HCT116 (cell line): ENCODE results near the gene FAM241A. TPM values are rescaled to one million over a fixed set of nuclear protein-coding genes. Genes with fewer than 3 reads are reported as not detected.

Source experiments
- ATAC-seq: fragments of 200-7000 bp; cut with Tn5 transposase; 2 replicates; pipeline ENCODE4 v1.9.1; 2020; ENCODE audit warnings: mild to moderate bottlenecking, moderate library complexity
- BruUV-seq: library from RNA; stranded (reverse); fragments of 400-500 nt; replicated peaks from 2 replicates; lab custom pipeline; 2021; lab: Mats Ljungman, UMichigan
- CTCF ChIA-PET: fragments of 300-600 bp; sonication (Branson Sonifier 250); formaldehyde crosslinking; loops from one replicate; lab custom pipeline; 2021; ENCODE audit warnings: antibody characterized with exemption; lab: Charles Lee
- POLR2A ChIA-PET: fragments of 300-600, 350-600 bp; sonication (Branson Sonifier 250); formaldehyde crosslinking; loops from one replicate; lab custom pipeline; 2021; ENCODE audit warnings: antibody characterized with exemption; lab: Charles Lee
- RAD21 ChIA-PET, 2 experiments: fragments of 300-600 bp; sonication (Branson Sonifier 250); formaldehyde crosslinking; loops; one replicate each; lab custom pipeline; 2023; ENCODE audit warnings: low total read pairs in 2 of 2; ENCODE audit not compliant: uncharacterized antibody in 2 of 2, unreplicated experiment in 2 of 2, low non-redundant PET in 1 of 2; lab: Charles Lee
- DNase-seq: peaks from one replicate; pipeline ENCODE4 v3.0.0-alpha.2; 2010; ENCODE audit warnings: low read depth, low spot score
- H2AFZ ChIP-seq: fragments of 200-600 bp; shearing (Covaris generic), sonication (generic); 2 replicates; pipeline ENCODE4 v1.6.1; 2017; ENCODE audit warnings: low read depth, mixed run types, mixed read lengths, antibody characterized with exemption, low read length; ENCODE audit not compliant: poor library complexity, severe bottlenecking
- H3K27ac ChIP-seq: 2 replicates; pipeline ENCODE4 v1.5.1; 2012; ENCODE audit warnings: low read depth, low read length
- H3K27me3 ChIP-seq: fragments of 200-600 bp; sonication (generic); 2 replicates; pipeline ENCODE4 v1.6.1; 2016; ENCODE audit warnings: mixed run types, low read length, mixed read lengths; ENCODE audit not compliant: insufficient read depth
- H3K36me3 ChIP-seq, 2 experiments: fragments of 200-500 bp in 1 of 2; fragments of 200-600 bp in 1 of 2; sonication (Bioruptor generic) in 1 of 2; sonication (generic) in 1 of 2; 2 replicates each; pipeline versions ENCODE4 v1.5.1 to v1.6.1; 2014 to 2016; ENCODE audit warnings: low read length in 2 of 2, inconsistent platforms in 1 of 2, mixed read lengths in 1 of 2, mixed run types in 1 of 2; ENCODE audit not compliant: insufficient read depth in 2 of 2, control insufficient read depth in 1 of 2
- H3K4me1 ChIP-seq, 2 experiments: fragments of 200-600 bp in 1 of 2; sonication (generic) in 1 of 2; 2 replicates each; pipeline versions ENCODE4 v1.5.1 to v1.6.1; 2012 to 2017; ENCODE audit warnings: low read length in 2 of 2, inconsistent platforms in 1 of 2, mild to moderate bottlenecking in 1 of 2, mixed read lengths in 1 of 2, mixed run types in 1 of 2, moderate library complexity in 1 of 2; ENCODE audit not compliant: insufficient read depth in 2 of 2, control insufficient read depth in 1 of 2
- H3K4me2 ChIP-seq: fragments of 200-600 bp; sonication (generic); 2 replicates; pipeline ENCODE4 v1.6.1; 2017; ENCODE audit warnings: mixed run types, low read length, mixed read lengths
- H3K4me3 ChIP-seq, 2 experiments: fragments of 200-600 bp in 1 of 2; sonication (generic) in 1 of 2; replicated peaks in 1 of 2; 2 replicates each; pipeline ENCODE4 v1.5.1; 2011 to 2016; ENCODE audit warnings: low read length in 2 of 2, control low read depth in 1 of 2, low read depth in 1 of 2, mild to moderate bottlenecking in 1 of 2, mixed read lengths in 1 of 2, mixed run types in 1 of 2
- H3K79me2 ChIP-seq: fragments of 200-600 bp; sonication (generic); 2 replicates; pipeline ENCODE4 v1.6.1; 2017; ENCODE audit warnings: mild to moderate bottlenecking, mixed run types, low read length, moderate library complexity, mixed read lengths; ENCODE audit not compliant: insufficient read depth
- H3K9ac ChIP-seq: fragments of 200-600 bp; sonication (generic); 2 replicates; pipeline ENCODE4 v1.6.1; 2016; ENCODE audit warnings: low read length, mixed read lengths
- H3K9me2 ChIP-seq: fragments of 200-600 bp; sonication (generic), shearing (Covaris generic); 2 replicates; pipeline ENCODE4 v1.6.1; 2017; ENCODE audit warnings: mixed run types, mild to moderate bottlenecking, moderate library complexity; ENCODE audit not compliant: insufficient read depth
- H3K9me3 ChIP-seq, 2 experiments: fragments of 200-500 bp in 1 of 2; fragments of 200-600 bp in 1 of 2; sonication (Bioruptor generic) in 1 of 2; sonication (generic) in 1 of 2; 2 replicates each; pipeline ENCODE4 v1.6.1; 2014 to 2017; ENCODE audit warnings: low read length in 2 of 2, mixed read lengths in 2 of 2, inconsistent platforms in 1 of 2, low read depth in 1 of 2, mild to moderate bottlenecking in 1 of 2, mixed run types in 1 of 2, moderate library complexity in 1 of 2; ENCODE audit not compliant: control insufficient read depth in 1 of 2, insufficient read depth in 1 of 2
- H4K20me1 ChIP-seq: fragments of 200-600 bp; sonication (generic), shearing (Covaris generic); 2 replicates; pipeline ENCODE4 v1.6.1; 2017; ENCODE audit warnings: mixed run types, mild to moderate bottlenecking, moderate library complexity; ENCODE audit not compliant: insufficient read depth
- CBX3 ChIP-seq: IDR thresholded peaks from 2 replicates; pipeline ENCODE4 v1.6.1; 2012; ENCODE audit warnings: low read depth
- CEBPB ChIP-seq: IDR thresholded peaks from 2 replicates; pipeline ENCODE4 v1.6.1; 2012; ENCODE audit warnings: low read depth
- EGR1 ChIP-seq: IDR thresholded peaks from 2 replicates; pipeline ENCODE4 v1.6.1; 2012; ENCODE audit warnings: low read depth
- ELF1 ChIP-seq: IDR thresholded peaks from 2 replicates; pipeline ENCODE4 v1.6.1; 2012; ENCODE audit warnings: low read depth, borderline replicate concordance
- EZH2 ChIP-seq: fragments of 200-600 bp; sonication (generic); IDR thresholded peaks from 2 replicates; pipeline ENCODE4 v1.6.1; 2017; ENCODE audit warnings: antibody characterized with exemption, mixed run types
- JUND ChIP-seq: IDR thresholded peaks from 2 replicates; pipeline ENCODE4 v1.6.1; 2012
- POLR2AphosphoS5 ChIP-seq: IDR thresholded peaks from 2 replicates; pipeline ENCODE4 v1.6.1; 2011; ENCODE audit warnings: mild to moderate bottlenecking, low read depth, low read length, moderate library complexity
- SIN3A ChIP-seq: IDR thresholded peaks from 2 replicates; pipeline ENCODE4 v1.6.1; 2012; ENCODE audit warnings: low read depth
- SP1 ChIP-seq: IDR thresholded peaks from 2 replicates; pipeline ENCODE4 v1.6.1; 2012; ENCODE audit warnings: low read depth
- ZBTB33 ChIP-seq: IDR thresholded peaks from 2 replicates; pipeline ENCODE4 v1.6.1; 2011; ENCODE audit warnings: mild to moderate bottlenecking, low read length, moderate library complexity; ENCODE audit not compliant: insufficient replicate concordance; ENCODE audit errors: extremely low read depth
- ZFX ChIP-seq: fragments of 450-650 bp; IDR thresholded peaks from 2 replicates; pipeline ENCODE4 v1.6.1; 2017
- intact Hi-C: fragments of 100-400 bp; cut with micrococcal nuclease; formaldehyde crosslinking; loops from 2 replicates; pipeline ENCODE4 v1.10.0; 2022
- total RNA-seq: library from RNA; stranded (reverse); gene quantifications from one replicate; pipeline ENCODE4 v1.2.1, GENCODE V29; 2021; ENCODE audit not compliant: unreplicated experiment
- TF ChIP-seq, protein P1 (sequence below), 3 experiments: fragments of 200-600 bp in 1 of 3; sonication (generic) in 1 of 3; IDR thresholded peaks in 2 of 3; conservative IDR thresholded peaks in 1 of 3; 2 replicates each; pipeline ENCODE4 v1.5.1; 2012 to 2017; ENCODE audit warnings: low read depth in 2 of 3, low read length in 2 of 3, antibody characterized with exemption in 1 of 3, borderline replicate concordance in 1 of 3, control low read depth in 1 of 3, mild to moderate bottlenecking in 1 of 3, mixed read lengths in 1 of 3, mixed run types in 1 of 3, moderate library complexity in 1 of 3; ENCODE audit not compliant: insufficient read depth in 1 of 3
- TF ChIP-seq, protein P2 (sequence below): IDR thresholded peaks from 2 replicates; pipeline ENCODE4 v1.6.1; 2012; ENCODE audit warnings: low read depth

Gene FAM241A
- total RNA-seq, 1 experiment from 2014 or later, result 4.5 TPM

GRCh38 chr4:112105201-112105969, 39.9 kb upstream of the FAM241A start:
- Histone ChIP-seq H3K4me3 (no peak overlapping the region), H3K9me3 (no peaks in the 10 kb centered on the region), H2AFZ (peak overlapping the region; percentile 39), H3K9me2 (no peaks in the 10 kb centered on the region), H3K36me3 (no peaks in the 10 kb centered on the region), H3K9ac (no peak overlapping the region), H3K27me3 (no peaks in the 10 kb centered on the region), H3K27ac (no peak overlapping the region), H3K4me2 (no peak overlapping the region), H3K4me1 (peaks cover 3 to 9% of the 10 kb centered on the region in 2 experiments; a peak in 3 of 4 replicates), H3K79me2 (no peaks in the 10 kb centered on the region), H4K20me1 (no peaks in the 10 kb centered on the region)
- no peak for TF ChIP-seq JUND
- TF ChIP-seq SP1, result no peak
- TF ChIP-seq, protein P1, sequence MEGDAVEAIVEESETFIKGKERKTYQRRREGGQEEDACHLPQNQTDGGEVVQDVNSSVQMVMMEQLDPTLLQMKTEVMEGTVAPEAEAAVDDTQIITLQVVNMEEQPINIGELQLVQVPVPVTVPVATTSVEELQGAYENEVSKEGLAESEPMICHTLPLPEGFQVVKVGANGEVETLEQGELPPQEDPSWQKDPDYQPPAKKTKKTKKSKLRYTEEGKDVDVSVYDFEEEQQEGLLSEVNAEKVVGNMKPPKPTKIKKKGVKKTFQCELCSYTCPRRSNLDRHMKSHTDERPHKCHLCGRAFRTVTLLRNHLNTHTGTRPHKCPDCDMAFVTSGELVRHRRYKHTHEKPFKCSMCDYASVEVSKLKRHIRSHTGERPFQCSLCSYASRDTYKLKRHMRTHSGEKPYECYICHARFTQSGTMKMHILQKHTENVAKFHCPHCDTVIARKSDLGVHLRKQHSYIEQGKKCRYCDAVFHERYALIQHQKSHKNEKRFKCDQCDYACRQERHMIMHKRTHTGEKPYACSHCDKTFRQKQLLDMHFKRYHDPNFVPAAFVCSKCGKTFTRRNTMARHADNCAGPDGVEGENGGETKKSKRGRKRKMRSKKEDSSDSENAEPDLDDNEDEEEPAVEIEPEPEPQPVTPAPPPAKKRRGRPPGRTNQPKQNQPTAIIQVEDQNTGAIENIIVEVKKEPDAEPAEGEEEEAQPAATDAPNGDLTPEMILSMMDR (IDR thresholded peaks at IDR 0.05 in 2 of 3, conservative IDR thresholded peaks at IDR 0.05 in 1 of 3; ENCODE audit: borderline replicate concordance in 1 of 3, insufficient read depth in 1 of 3, low read depth in 2 of 3, low read length in 2 of 3), result no peak
- no peak for TF ChIP-seq ZFX
- TF ChIP-seq ZBTB33, result no peak
- no peak for TF ChIP-seq CBX3
- no peak for TF ChIP-seq POLR2AphosphoS5
- TF ChIP-seq, protein P2, sequence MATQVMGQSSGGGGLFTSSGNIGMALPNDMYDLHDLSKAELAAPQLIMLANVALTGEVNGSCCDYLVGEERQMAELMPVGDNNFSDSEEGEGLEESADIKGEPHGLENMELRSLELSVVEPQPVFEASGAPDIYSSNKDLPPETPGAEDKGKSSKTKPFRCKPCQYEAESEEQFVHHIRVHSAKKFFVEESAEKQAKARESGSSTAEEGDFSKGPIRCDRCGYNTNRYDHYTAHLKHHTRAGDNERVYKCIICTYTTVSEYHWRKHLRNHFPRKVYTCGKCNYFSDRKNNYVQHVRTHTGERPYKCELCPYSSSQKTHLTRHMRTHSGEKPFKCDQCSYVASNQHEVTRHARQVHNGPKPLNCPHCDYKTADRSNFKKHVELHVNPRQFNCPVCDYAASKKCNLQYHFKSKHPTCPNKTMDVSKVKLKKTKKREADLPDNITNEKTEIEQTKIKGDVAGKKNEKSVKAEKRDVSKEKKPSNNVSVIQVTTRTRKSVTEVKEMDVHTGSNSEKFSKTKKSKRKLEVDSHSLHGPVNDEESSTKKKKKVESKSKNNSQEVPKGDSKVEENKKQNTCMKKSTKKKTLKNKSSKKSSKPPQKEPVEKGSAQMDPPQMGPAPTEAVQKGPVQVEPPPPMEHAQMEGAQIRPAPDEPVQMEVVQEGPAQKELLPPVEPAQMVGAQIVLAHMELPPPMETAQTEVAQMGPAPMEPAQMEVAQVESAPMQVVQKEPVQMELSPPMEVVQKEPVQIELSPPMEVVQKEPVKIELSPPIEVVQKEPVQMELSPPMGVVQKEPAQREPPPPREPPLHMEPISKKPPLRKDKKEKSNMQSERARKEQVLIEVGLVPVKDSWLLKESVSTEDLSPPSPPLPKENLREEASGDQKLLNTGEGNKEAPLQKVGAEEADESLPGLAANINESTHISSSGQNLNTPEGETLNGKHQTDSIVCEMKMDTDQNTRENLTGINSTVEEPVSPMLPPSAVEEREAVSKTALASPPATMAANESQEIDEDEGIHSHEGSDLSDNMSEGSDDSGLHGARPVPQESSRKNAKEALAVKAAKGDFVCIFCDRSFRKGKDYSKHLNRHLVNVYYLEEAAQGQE, result no peak
- TF ChIP-seq ELF1, result no peak
- TF ChIP-seq EZH2, result no peak
- no peak for TF ChIP-seq EGR1
- no peak for TF ChIP-seq SIN3A
- no peak for TF ChIP-seq CEBPB
- ChIA-PET RAD21 (no interaction called here), POLR2A (no interaction called here), CTCF (interaction anchor here (0.6 kb wide), 1 partner anchor 499 kb away, joined by 3 read pairs; no protein-coding TSS in a partner anchor)
- BruUV-seq, result no TSS peak
- DNase-seq, result no peak
- no peak for ATAC-seq
- intact Hi-C loops, result loop anchor here (10.0 kb wide), 1 partner anchor 499 kb away; no protein-coding TSS in a partner anchor
